GM12878 (cell line): ENCODE measurements around the gene MVB12B. TPM values are rescaled to one million over a fixed set of nuclear protein-coding genes. Genes with fewer than 3 reads are reported as not detected.

Experiments
- ATAC-seq: fragments of 200-7000 bp; cut with Tn5 transposase; 3 replicates; pipeline ENCODE4 v1.9.1; 2020; ENCODE audit warnings: mild to moderate bottlenecking, moderate library complexity
- BruUV-seq: library from RNA; stranded (reverse); fragments of 400-500 nt; replicated peaks from 2 replicates; lab custom pipeline; 2021; lab: Mats Ljungman, UMichigan
- CTCF ChIA-PET: fragments of 300-600 bp; sonication (Branson Sonifier 250); formaldehyde crosslinking; extraction: SDS; loops from one replicate; lab custom pipeline; 2021; ENCODE audit warnings: inconsistent platforms; lab: Yijun Ruan, JAX
- POLR2A ChIA-PET: fragments of 350-600 bp; formaldehyde crosslinking; extraction: SDS; loops from one replicate; lab custom pipeline; 2021; ENCODE audit warnings: inconsistent platforms; lab: Charles Lee
- RAD21 ChIA-PET: fragments of 300-600 bp; sonication (Branson Sonifier 250); formaldehyde crosslinking; loops from one replicate; lab custom pipeline; 2023; ENCODE audit warnings: antibody characterized with exemption; ENCODE audit not compliant: unreplicated experiment; lab: Charles Lee
- SMC1A ChIA-PET: fragments of 300-600 bp; sonication (Branson Sonifier 250); formaldehyde crosslinking; loops from one replicate; lab custom pipeline; 2023; ENCODE audit not compliant: unreplicated experiment, uncharacterized antibody; lab: Charles Lee
- DNase-seq: peaks from one replicate; pipeline ENCODE4 v3.0.0-alpha.2; 2011; ENCODE audit warnings: low read depth, low spot score
- FAIRE-seq: peaks from 3 replicates; lab custom pipeline; 2011; peaks lifted over from hg19 to GRCh38; lab: Jason Lieb, UNC
- H2AFZ ChIP-seq: 2 replicates; pipeline ENCODE4 v1.6.0; 2011; ENCODE audit warnings: low read depth, low read length, control low read depth; ENCODE audit not compliant: control insufficient read depth
- H3K27ac ChIP-seq: 2 replicates; pipeline ENCODE4 v1.5.1; 2011; ENCODE audit warnings: control low read depth; ENCODE audit not compliant: control insufficient read depth, insufficient read depth
- H3K27me3 ChIP-seq, 2 experiments: replicated peaks in 1 of 2; 2 replicates each; pipeline versions ENCODE4 v1.6.0 to v1.6.1; 2011; ENCODE audit warnings: low read length in 1 of 2; ENCODE audit not compliant: control insufficient read depth in 2 of 2, insufficient read depth in 2 of 2
- H3K36me3 ChIP-seq, 2 experiments: 2 replicates each; pipeline ENCODE4 v1.5.1; 2011; ENCODE audit warnings: low read length in 1 of 2; ENCODE audit not compliant: control insufficient read depth in 2 of 2, insufficient read depth in 2 of 2
- H3K4me1 ChIP-seq: 2 replicates; pipeline ENCODE4 v1.6.1; 2011; ENCODE audit warnings: mild to moderate bottlenecking, low read length, moderate library complexity, mixed read lengths; ENCODE audit not compliant: control insufficient read depth, insufficient read depth
- H3K4me2 ChIP-seq: 2 replicates; pipeline ENCODE4 v1.6.0; 2011; ENCODE audit warnings: control low read depth; ENCODE audit not compliant: control insufficient read depth, insufficient read depth
- H3K4me3 ChIP-seq: fragments of 200-600 bp; sonication (generic); 2 replicates; pipeline ENCODE4 v1.5.1; 2016
- H3K79me2 ChIP-seq: 2 replicates; pipeline ENCODE4 v1.6.0; 2011; ENCODE audit warnings: low read length; ENCODE audit not compliant: control insufficient read depth, insufficient read depth
- H3K9ac ChIP-seq: 2 replicates; pipeline ENCODE4 v1.8.0; 2011; ENCODE audit warnings: low read length, control low read depth, mixed read lengths; ENCODE audit not compliant: control insufficient read depth, insufficient read depth
- H3K9me3 ChIP-seq: replicated peaks from 3 replicates; pipeline ENCODE4 v1.5.1; 2011; ENCODE audit warnings: mild to moderate bottlenecking, low read length; ENCODE audit not compliant: control insufficient read depth, insufficient read depth
- H4K20me1 ChIP-seq: 2 replicates; pipeline ENCODE4 v1.6.0; 2011; ENCODE audit not compliant: control insufficient read depth, insufficient read depth
- CEBPB ChIP-seq, 2 experiments: fragments of 150-350 bp in 1 of 2; IDR thresholded peaks; 2 replicates each; pipeline ENCODE4 v1.6.1; 2012 to 2014; ENCODE audit warnings: low read depth in 2 of 2, low read length in 2 of 2, borderline replicate concordance in 1 of 2, inconsistent platforms in 1 of 2
- GABPA ChIP-seq: IDR thresholded peaks from 2 replicates; pipeline ENCODE4 v1.6.1; 2014; ENCODE audit warnings: antibody characterized with exemption, low read depth, mild to moderate bottlenecking, inconsistent platforms
- MTA2 ChIP-seq: fragments of 450-650 bp; IDR thresholded peaks from 2 replicates; pipeline ENCODE4 v1.6.1; 2016; ENCODE audit warnings: low read depth, mild to moderate bottlenecking, moderate library complexity
- MXI1 ChIP-seq: fragments of 150-350 bp; IDR thresholded peaks from 2 replicates; pipeline ENCODE4 v1.6.1; 2011; ENCODE audit warnings: low read depth, mild to moderate bottlenecking, inconsistent platforms, low read length, improper control_type of control experiment
- MYB ChIP-seq: fragments of 150-350 bp; IDR thresholded peaks from 2 replicates; pipeline ENCODE4 v1.6.1; 2014; ENCODE audit warnings: mild to moderate bottlenecking, low read depth, low read length, borderline replicate concordance
- RBBP5 ChIP-seq: fragments of 200-600 bp; sonication (generic); conservative IDR thresholded peaks from 2 replicates; pipeline ENCODE4 v1.6.1; 2016
- WGBS: methylation state at CpG from one replicate; pipeline ENCODE4 v1.1.6; 2016; ENCODE audit warnings: low lambda C conversion rate; ENCODE audit not compliant: insufficient replicate concordance, insufficient coverage; ENCODE audit errors: missing lambda C conversion rate; 5-methylcytosine and 5-hydroxymethylcytosine counted together
- in situ Hi-C: fragments of 300-500 bp; cut with MboI; formaldehyde crosslinking; loops from 9 replicates; pipeline ENCODE4 v1.14.3; 2018; ENCODE audit warnings: mixed read lengths
- intact Hi-C: fragments of 100-400 bp; cut with micrococcal nuclease; formaldehyde crosslinking; loops from one replicate; pipeline ENCODE4 v1.14.2; 2022; ENCODE audit not compliant: unreplicated experiment
- polyA plus RNA-seq, 11 experiments: library from polyadenylated mRNA; depleted of rRNA in 4 of 11; unstranded in 6 of 11; stranded (reverse) in 5 of 11; fragments of >200 nt; fragmentation: Nextera tagmentation in 4 of 11; fragmentation: Illumina TruSeq in 1 of 11; extraction: Ambion mirVana in 4 of 11; extraction: Trizol in 1 of 11; gene quantifications; 1 replicate in 1 of 11; 2 replicates in 10 of 11; pipeline versions ENCODE4 v1.2.1 to v1.2.3, GENCODE V29; 2011 to 2016; ENCODE audit warnings: inconsistent platforms in 2 of 11, missing spikeins in 2 of 11, low read depth in 1 of 11
- total RNA-seq, 4 experiments: library from RNA; depleted of rRNA in 3 of 4; stranded (reverse); fragments of >200 nt in 3 of 4; fragmentation: Illumina TruSeq in 1 of 4; extraction: Trizol in 1 of 4; gene quantifications; 2 replicates each; pipeline versions ENCODE4 v1.2.1 to v1.2.3, GENCODE V29; 2013 to 2021
- TF ChIP-seq, protein P1 (sequence below): fragments of 450-650 bp; IDR thresholded peaks from 2 replicates; pipeline ENCODE4 v1.6.1; 2017; ENCODE audit warnings: low read depth, mild to moderate bottlenecking, moderate library complexity
- TF ChIP-seq, protein P2 (sequence below): fragments of 450-650 bp; IDR thresholded peaks from 2 replicates; pipeline ENCODE4 v1.6.1; 2017; ENCODE audit warnings: antibody characterized with exemption, mild to moderate bottlenecking, moderate library complexity
- TF ChIP-seq, protein P3 (sequence below): fragments of 450-650 bp; IDR thresholded peaks from 2 replicates; pipeline ENCODE4 v1.6.1; 2016; ENCODE audit warnings: mild to moderate bottlenecking
- TF ChIP-seq, protein P4 (sequence below): fragments of 450-650 bp; IDR thresholded peaks from 2 replicates; pipeline ENCODE4 v1.6.1; 2017; ENCODE audit warnings: mild to moderate bottlenecking, low read depth, inconsistent platforms; ENCODE audit not compliant: poor library complexity, severe bottlenecking

MVB12B gene
- total and polyA plus RNA-seq, 10 of the 15 experiments (the other 5 are each of a cell fraction or from before 2014, with no cell fraction given) = 0.08 TPM; not detected in 9

DNA sequence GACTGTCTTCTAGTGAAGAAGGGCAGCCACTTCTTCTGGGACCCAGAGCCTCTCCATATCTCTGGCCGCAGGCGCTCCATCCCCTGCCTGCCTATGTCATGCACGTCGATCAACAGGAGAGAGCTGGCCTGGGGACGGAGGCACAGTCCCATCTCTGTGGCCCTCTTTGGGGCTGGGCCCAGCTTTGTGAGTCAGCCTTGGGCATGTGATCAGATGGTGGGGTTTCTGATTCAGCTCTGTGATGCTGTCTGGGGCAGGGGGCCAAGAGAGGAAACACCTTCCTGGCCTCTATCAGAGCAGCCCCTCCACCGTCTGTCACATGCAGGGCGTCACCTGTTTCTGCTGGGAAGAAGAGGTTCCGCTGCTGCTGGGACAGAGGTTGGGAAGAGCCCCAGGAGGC lies 72.6 kb downstream of the MVB12B start:
- no peak for ATAC-seq
- Histone ChIP-seq H3K79me2 (no peaks in the 10 kb centered on the region), H3K27ac (no peak overlapping the region), H3K9me3 (no peaks in the 10 kb centered on the region), H3K4me3 (no peak overlapping the region), H3K4me2 (no peak overlapping the region), H3K27me3 (peaks cover 1 to 15% of the 10 kb centered on the region in 2 experiments), H3K9ac (no peak overlapping the region), H3K36me3 (no peaks in the 10 kb centered on the region), H2AFZ (no peak overlapping the region), H4K20me1 (no peaks in the 10 kb centered on the region; the same call in none of the 2 replicates), H3K4me1 (peaks cover 5% of the 10 kb centered on the region)
- in situ Hi-C loops = loop anchor here (5.0 kb wide), 1 partner anchor 992 kb away; no protein-coding TSS in a partner anchor
- WGBS = 21% methylated on average over 8 of the region's 8 CpGs
- POLR2A ChIA-PET = no interaction called here
- no peak for DNase-seq
- intact Hi-C loops = loop anchor here (5.0 kb wide), 3 partner anchors 82 to 992 kb away; no protein-coding TSS in a partner anchor
- no TSS peak for BruUV-seq
- no peak for TF ChIP-seq CEBPB (IDR thresholded peaks at IDR 0.05; ENCODE audit: borderline replicate concordance in 1 of 2, low read depth in 2 of 2, low read length in 2 of 2)
- TF ChIP-seq, protein P1, sequence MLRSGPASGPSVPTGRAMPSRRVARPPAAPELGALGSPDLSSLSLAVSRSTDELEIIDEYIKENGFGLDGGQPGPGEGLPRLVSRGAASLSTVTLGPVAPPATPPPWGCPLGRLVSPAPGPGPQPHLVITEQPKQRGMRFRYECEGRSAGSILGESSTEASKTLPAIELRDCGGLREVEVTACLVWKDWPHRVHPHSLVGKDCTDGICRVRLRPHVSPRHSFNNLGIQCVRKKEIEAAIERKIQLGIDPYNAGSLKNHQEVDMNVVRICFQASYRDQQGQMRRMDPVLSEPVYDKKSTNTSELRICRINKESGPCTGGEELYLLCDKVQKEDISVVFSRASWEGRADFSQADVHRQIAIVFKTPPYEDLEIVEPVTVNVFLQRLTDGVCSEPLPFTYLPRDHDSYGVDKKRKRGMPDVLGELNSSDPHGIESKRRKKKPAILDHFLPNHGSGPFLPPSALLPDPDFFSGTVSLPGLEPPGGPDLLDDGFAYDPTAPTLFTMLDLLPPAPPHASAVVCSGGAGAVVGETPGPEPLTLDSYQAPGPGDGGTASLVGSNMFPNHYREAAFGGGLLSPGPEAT = no peak
- TF ChIP-seq, protein P2, sequence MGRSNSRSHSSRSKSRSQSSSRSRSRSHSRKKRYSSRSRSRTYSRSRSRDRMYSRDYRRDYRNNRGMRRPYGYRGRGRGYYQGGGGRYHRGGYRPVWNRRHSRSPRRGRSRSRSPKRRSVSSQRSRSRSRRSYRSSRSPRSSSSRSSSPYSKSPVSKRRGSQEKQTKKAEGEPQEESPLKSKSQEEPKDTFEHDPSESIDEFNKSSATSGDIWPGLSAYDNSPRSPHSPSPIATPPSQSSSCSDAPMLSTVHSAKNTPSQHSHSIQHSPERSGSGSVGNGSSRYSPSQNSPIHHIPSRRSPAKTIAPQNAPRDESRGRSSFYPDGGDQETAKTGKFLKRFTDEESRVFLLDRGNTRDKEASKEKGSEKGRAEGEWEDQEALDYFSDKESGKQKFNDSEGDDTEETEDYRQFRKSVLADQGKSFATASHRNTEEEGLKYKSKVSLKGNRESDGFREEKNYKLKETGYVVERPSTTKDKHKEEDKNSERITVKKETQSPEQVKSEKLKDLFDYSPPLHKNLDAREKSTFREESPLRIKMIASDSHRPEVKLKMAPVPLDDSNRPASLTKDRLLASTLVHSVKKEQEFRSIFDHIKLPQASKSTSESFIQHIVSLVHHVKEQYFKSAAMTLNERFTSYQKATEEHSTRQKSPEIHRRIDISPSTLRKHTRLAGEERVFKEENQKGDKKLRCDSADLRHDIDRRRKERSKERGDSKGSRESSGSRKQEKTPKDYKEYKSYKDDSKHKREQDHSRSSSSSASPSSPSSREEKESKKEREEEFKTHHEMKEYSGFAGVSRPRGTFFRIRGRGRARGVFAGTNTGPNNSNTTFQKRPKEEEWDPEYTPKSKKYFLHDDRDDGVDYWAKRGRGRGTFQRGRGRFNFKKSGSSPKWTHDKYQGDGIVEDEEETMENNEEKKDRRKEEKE = no peak
- TF ChIP-seq, protein P3, sequence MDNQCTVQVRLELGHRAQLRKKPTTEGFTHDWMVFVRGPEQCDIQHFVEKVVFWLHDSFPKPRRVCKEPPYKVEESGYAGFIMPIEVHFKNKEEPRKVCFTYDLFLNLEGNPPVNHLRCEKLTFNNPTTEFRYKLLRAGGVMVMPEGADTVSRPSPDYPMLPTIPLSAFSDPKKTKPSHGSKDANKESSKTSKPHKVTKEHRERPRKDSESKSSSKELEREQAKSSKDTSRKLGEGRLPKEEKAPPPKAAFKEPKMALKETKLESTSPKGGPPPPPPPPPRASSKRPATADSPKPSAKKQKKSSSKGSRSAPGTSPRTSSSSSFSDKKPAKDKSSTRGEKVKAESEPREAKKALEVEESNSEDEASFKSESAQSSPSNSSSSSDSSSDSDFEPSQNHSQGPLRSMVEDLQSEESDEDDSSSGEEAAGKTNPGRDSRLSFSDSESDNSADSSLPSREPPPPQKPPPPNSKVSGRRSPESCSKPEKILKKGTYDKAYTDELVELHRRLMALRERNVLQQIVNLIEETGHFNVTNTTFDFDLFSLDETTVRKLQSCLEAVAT = no peak
- TF ChIP-seq GABPA = no peak
- no peak for TF ChIP-seq MTA2
- no peak for TF ChIP-seq MXI1
- TF ChIP-seq, protein P4, sequence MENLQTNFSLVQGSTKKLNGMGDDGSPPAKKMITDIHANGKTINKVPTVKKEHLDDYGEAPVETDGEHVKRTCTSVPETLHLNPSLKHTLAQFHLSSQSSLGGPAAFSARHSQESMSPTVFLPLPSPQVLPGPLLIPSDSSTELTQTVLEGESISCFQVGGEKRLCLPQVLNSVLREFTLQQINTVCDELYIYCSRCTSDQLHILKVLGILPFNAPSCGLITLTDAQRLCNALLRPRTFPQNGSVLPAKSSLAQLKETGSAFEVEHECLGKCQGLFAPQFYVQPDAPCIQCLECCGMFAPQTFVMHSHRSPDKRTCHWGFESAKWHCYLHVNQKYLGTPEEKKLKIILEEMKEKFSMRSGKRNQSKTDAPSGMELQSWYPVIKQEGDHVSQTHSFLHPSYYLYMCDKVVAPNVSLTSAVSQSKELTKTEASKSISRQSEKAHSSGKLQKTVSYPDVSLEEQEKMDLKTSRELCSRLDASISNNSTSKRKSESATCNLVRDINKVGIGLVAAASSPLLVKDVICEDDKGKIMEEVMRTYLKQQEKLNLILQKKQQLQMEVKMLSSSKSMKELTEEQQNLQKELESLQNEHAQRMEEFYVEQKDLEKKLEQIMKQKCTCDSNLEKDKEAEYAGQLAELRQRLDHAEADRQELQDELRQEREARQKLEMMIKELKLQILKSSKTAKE = no peak
- TF ChIP-seq MYB = no peak
- no peak for TF ChIP-seq RBBP5
- CTCF ChIA-PET = interaction anchor here (0.9 to 2.7 kb wide), 19 partner anchors 8 to 991 kb away, joined by 3 to 34 read pairs (median 7); no protein-coding TSS in a partner anchor
- FAIRE-seq = no peak
- RAD21 ChIA-PET = interaction anchor here (1.2 to 3.8 kb wide), 6 partner anchors 9 to 991 kb away, joined by 3 to 26 read pairs (median 3); no protein-coding TSS in a partner anchor
- SMC1A ChIA-PET = interaction anchor here (1.0 to 2.3 kb wide), 5 partner anchors 72 to 178 kb away, joined by 3 to 16 read pairs (median 5); no protein-coding TSS in a partner anchor
